Activated CD4-positive, alpha-beta T cell treated with anti-CD3 and anti-CD28 coated beads, Interleukin-2, amount 50 U/mL, for 1 hour (primary cell): Measurements from ENCODE around the gene SOD3.

ENCODE experiments used
- DNase-seq: peaks from one replicate; pipeline ENCODE4 v3.0.0-alpha.2; 2020

SOD3 gene

GRCh38 chr4:24845902-24846301, 50.5 kb downstream of the SOD3 start:
- no peak for DNase-seq

GRCh38 chr4:24846716-24847115, 51.3 kb downstream of the SOD3 start:
- no peak for DNase-seq

- no peak for DNase-seq
Observed at GRCh38 chr4:24849351-24849750, 54.0 kb downstream of the SOD3 start.

- no peak for DNase-seq
Observed at GRCh38 chr4:24849756-24850155, 54.4 kb downstream of the SOD3 start.
